CD4-positive, alpha-beta memory T cell (primary cell): ENCODE measurements around the gene PHLDB3. TPM values are rescaled to one million over a fixed set of nuclear protein-coding genes. Genes with fewer than 3 reads are reported as not detected.

Source experiments
- CTCF ChIA-PET: fragments of 350-600 bp; sonication (Branson Sonifier 250); formaldehyde crosslinking; loops from one replicate; lab custom pipeline; 2021; ENCODE audit warnings: inconsistent platforms; ENCODE audit not compliant: partially characterized antibody; lab: Charles Lee
- POLR2A ChIA-PET: fragments of 350-600 bp; sonication (Branson Sonifier 250); formaldehyde crosslinking; loops from one replicate; lab custom pipeline; 2021; ENCODE audit not compliant: partially characterized antibody; lab: Charles Lee
- DNase-seq, 5 donors: peaks; one replicate each; pipeline versions ENCODE4 v3.0.0 to v3.0.0-alpha.2; 2020 to 2022; ENCODE audit warnings: mixed read lengths in 1 of 5
- H3K27ac ChIP-seq: one replicate; pipeline ENCODE4 v1.7.0; 2013; ENCODE audit warnings: low read depth, low read length
- H3K27me3 ChIP-seq: 2 replicates; pipeline ENCODE4 v1.7.0; 2013; ENCODE audit warnings: mild to moderate bottlenecking, low read length, moderate library complexity; ENCODE audit not compliant: insufficient read depth
- H3K36me3 ChIP-seq: 2 replicates; pipeline ENCODE4 v1.7.0; 2013; ENCODE audit warnings: mild to moderate bottlenecking, low read length, moderate library complexity; ENCODE audit not compliant: insufficient read depth
- H3K4me1 ChIP-seq: 2 replicates; pipeline ENCODE4 v1.7.0; 2013; ENCODE audit warnings: mild to moderate bottlenecking, low read length, moderate library complexity; ENCODE audit not compliant: insufficient read depth
- H3K4me3 ChIP-seq, 2 donors: one replicate each; pipeline ENCODE4 v1.7.0; 2013; ENCODE audit warnings: low read length in 2 of 2, mild to moderate bottlenecking in 1 of 2
- H3K9me3 ChIP-seq, 2 donors: one replicate each; pipeline ENCODE4 v1.7.0; 2013; ENCODE audit warnings: low read length in 2 of 2, control low read depth in 1 of 2; ENCODE audit not compliant: control insufficient read depth in 1 of 2
- H3K27ac Mint-ChIP-seq, 7 donors: one replicate each; pipeline ENCODE4 v1.8.0; 2020 to 2021; ENCODE audit warnings: mixed read lengths in 7 of 7, mild to moderate bottlenecking in 6 of 7, inconsistent platforms in 3 of 7, moderate library complexity in 3 of 7
- H3K27me3 Mint-ChIP-seq, 2 donors: one replicate each; pipeline ENCODE4 v1.8.0; 2020 to 2021; ENCODE audit warnings: mixed read lengths in 2 of 2
- H3K36me3 Mint-ChIP-seq, 2 donors: one replicate each; pipeline ENCODE4 v1.8.0; 2020 to 2021; ENCODE audit warnings: mixed read lengths in 2 of 2, inconsistent platforms in 1 of 2, mild to moderate bottlenecking in 1 of 2
- H3K4me1 Mint-ChIP-seq, 4 donors: one replicate each; pipeline ENCODE4 v1.8.0; 2020 to 2021; ENCODE audit warnings: mixed read lengths in 4 of 4, mild to moderate bottlenecking in 1 of 4
- H3K4me3 Mint-ChIP-seq, 8 donors: one replicate each; pipeline ENCODE4 v1.8.0; 2020 to 2021; ENCODE audit warnings: mixed read lengths in 8 of 8, mild to moderate bottlenecking in 7 of 8, moderate library complexity in 6 of 8, inconsistent platforms in 3 of 8
- H3K9me3 Mint-ChIP-seq, 8 donors: one replicate each; pipeline ENCODE4 v1.8.0; 2020 to 2021; ENCODE audit warnings: mixed read lengths in 8 of 8, mild to moderate bottlenecking in 5 of 8, inconsistent platforms in 3 of 8, moderate library complexity in 1 of 8
- intact Hi-C: fragments of 100-400 bp; cut with micrococcal nuclease; formaldehyde crosslinking; loops from one replicate; pipeline ENCODE4 v1.15.1; 2023
- polyA plus RNA-seq, 2 donors: library from polyadenylated mRNA; unstranded; fragments of 300-500 nt; fragmentation: Illumina TruSeq; gene quantifications; one replicate each; pipeline ENCODE4 v1.2.3, GENCODE V29; 2021
- total RNA-seq, 2 experiments: library from RNA; stranded (reverse); gene quantifications; one replicate each; pipeline ENCODE4 v1.2.3, GENCODE V29; 2021

The PHLDB3 gene
- total and polyA plus RNA-seq, 4 experiments from 2014 or later, result 1.3 to 47.3 (median 21.2) TPM

DNA sequence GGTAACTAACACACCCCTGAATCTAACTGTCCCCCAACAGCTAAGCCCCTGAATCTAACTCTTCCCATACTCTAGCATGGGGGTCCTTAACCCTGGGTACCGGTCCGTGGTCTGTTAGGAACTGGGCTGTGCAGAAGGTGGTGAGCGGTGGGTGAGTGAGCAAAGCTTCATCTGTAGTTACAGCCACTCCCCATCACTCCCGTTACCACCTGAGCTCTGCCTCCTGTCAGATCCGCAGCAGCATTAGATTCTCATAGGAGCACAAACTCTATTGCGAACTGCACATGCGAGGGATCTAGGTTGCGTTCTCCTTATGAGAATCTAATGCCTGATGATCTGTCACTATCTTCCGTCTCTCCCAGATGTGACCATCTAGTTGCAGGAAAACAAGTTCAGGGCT, 6.2 kb upstream of the PHLDB3 start:
- intact Hi-C loops, result no loop called here
- peaks cover 24% of the 10 kb centered on the region for H3K36me3 ChIP-seq
- H3K36me3 Mint-ChIP-seq, result peaks cover 21 to 40% of the 10 kb centered on the region in 2 donors
- H3K9me3 ChIP-seq, result no peaks in the 10 kb centered on the region
- H3K27ac Mint-ChIP-seq, result peak overlapping the region in 1 of 7 donors; percentile 68
- peaks cover 4% of the 10 kb centered on the region for H3K4me1 ChIP-seq
- no peak overlapping the region for H3K4me3 ChIP-seq
- no peak overlapping the region for H3K4me3 Mint-ChIP-seq
- ChIA-PET POLR2A (interaction anchor here (1.7 kb wide), 1 partner anchor 47 kb away, joined by 6 read pairs; no protein-coding TSS in a partner anchor), CTCF (interaction anchor here (0.5 to 2.3 kb wide), 5 partner anchors 9 to 70 kb away, joined by 4 to 11 read pairs (median 4); no protein-coding TSS in a partner anchor)
- H3K27me3 ChIP-seq, result no peaks in the 10 kb centered on the region
- no peak overlapping the region for H3K27ac ChIP-seq
- peaks cover 4 to 9% (median 5%) of the 10 kb centered on the region in 4 donors for H3K4me1 Mint-ChIP-seq
- H3K9me3 Mint-ChIP-seq, result peaks cover 0 to 2% (median 0%) of the 10 kb centered on the region in 8 donors
- H3K27me3 Mint-ChIP-seq, result no peaks in the 10 kb centered on the region
- no peak for DNase-seq

DNA sequence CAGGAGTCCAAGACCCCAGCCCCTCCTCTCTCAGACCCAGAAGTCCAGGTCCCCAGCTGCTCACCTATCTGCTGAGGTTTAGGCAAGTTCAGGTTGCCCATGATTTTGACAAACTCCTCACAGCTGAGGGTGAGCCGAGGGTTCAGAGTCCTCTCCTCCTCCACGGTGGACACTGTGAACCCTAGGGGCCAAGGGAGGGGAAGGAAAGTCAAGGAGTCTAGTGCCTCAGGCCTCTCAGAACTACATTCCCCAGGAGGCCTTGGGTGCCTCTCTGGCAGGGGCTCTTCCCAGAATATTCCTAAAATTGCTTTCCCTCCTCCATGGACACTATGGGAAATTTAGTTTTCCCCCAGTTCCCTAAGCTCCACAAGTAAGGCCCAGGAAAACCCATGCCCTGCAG, 3.3 kb upstream of the PHLDB3 start:
- H3K4me1 Mint-ChIP-seq, result peaks cover 15 to 33% (median 23%) of the 10 kb centered on the region in 4 donors
- no peak for DNase-seq
- no peaks in the 10 kb centered on the region for H3K27me3 Mint-ChIP-seq
- H3K36me3 Mint-ChIP-seq, result peaks cover 24 to 53% of the 10 kb centered on the region in 2 donors
- H3K36me3 ChIP-seq, result peaks cover 24% of the 10 kb centered on the region
- H3K4me1 ChIP-seq, result peaks cover 20% of the 10 kb centered on the region
- H3K4me3 Mint-ChIP-seq, result no peak overlapping the region
- H3K27ac Mint-ChIP-seq, result peak overlapping the region in 6 of 7 donors; percentile 61 to 90 (median 74)
- H3K9me3 ChIP-seq, result no peaks in the 10 kb centered on the region
- H3K9me3 Mint-ChIP-seq, result peaks cover 0 to 2% (median 0%) of the 10 kb centered on the region in 8 donors
- no peak overlapping the region for H3K4me3 ChIP-seq
- no peaks in the 10 kb centered on the region for H3K27me3 ChIP-seq
- intact Hi-C loops, result no loop called here
- ChIA-PET POLR2A (interaction anchor here (1.1 to 1.4 kb wide), 2 partner anchors 25 to 45 kb away, joined by 4 to 5 read pairs; partner anchors contain the start of gene ZNF575), CTCF (interaction anchor here (0.7 to 1.6 kb wide), 3 partner anchors 12 to 61 kb away, joined by 5 read pairs; no protein-coding TSS in a partner anchor)
- H3K27ac ChIP-seq, result no peak overlapping the region

DNA sequence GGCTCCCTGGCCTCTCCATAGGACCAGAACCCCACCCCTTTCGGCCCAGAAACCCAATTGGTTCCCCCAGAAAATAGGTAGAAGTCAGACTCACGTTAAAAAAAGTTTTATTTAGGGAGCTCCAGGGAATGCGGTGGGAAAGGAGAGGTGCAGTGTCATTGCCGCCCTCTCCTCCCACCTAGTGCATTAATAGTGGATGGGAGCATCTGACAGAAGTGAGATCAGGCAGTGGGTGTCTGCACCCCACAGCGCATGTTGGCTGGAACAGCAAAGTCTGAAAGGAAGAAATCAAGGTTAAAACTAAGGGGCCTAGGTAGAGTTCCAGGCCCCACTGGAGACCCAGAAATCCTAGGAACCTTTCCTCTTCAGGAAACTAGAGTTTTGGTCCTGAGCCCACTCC, 2.1 kb upstream of the PHLDB3 start:
- Mint-ChIP-seq H3K9me3 (peaks cover 0 to 2% (median 0%) of the 10 kb centered on the region in 8 donors), H3K27me3 (no peaks in the 10 kb centered on the region), H3K27ac (peak overlapping the region; percentile 50 to 98 (median 67)), H3K4me1 (peaks cover 17 to 43% (median 29%) of the 10 kb centered on the region in 4 donors), H3K36me3 (peaks cover 26 to 46% of the 10 kb centered on the region in 2 donors), H3K4me3 (peak overlapping the region in 1 of 8 donors; percentile 10)
- ChIA-PET CTCF (interaction anchor here (0.6 to 3.9 kb wide), 3 partner anchors 13 to 60 kb away, joined by 3 to 34 read pairs (median 25); no protein-coding TSS in a partner anchor), POLR2A (interaction anchor here (4.7 kb wide), 1 partner anchor 42 kb away, joined by 107 read pairs; the partner anchor contains the start of gene LYPD3)
- H3K4me1 ChIP-seq, result peaks cover 22% of the 10 kb centered on the region
- H3K36me3 ChIP-seq, result peaks cover 24% of the 10 kb centered on the region
- no peaks in the 10 kb centered on the region for H3K27me3 ChIP-seq
- no peak for DNase-seq
- no peak overlapping the region for H3K4me3 ChIP-seq
- intact Hi-C loops, result no loop called here
- H3K27ac ChIP-seq, result no peak overlapping the region
- no peaks in the 10 kb centered on the region for H3K9me3 ChIP-seq

DNA sequence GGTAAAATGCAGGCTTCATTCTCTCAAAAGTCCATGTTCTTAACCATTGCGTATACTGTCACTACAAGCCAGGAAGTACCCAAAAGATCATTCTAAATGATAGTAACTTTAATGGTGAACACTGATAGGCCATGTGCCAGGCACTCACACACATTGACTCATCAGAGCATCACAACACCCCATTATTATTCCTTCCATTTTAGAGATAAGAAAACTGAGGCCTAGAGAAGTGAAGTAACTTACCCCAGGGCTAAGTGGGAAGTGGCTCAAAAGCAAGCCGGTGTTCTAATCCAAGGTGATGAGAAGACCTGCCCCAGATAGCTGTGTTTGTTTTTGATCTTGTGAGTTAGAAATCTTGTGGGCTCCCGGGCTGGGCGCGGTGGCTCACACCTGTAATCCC, 1.4 kb upstream of the PHLDB3 start:
- H3K27me3 ChIP-seq, result no peaks in the 10 kb centered on the region
- H3K4me3 ChIP-seq, result no peak overlapping the region
- Mint-ChIP-seq H3K4me1 (peaks cover 17 to 45% (median 30%) of the 10 kb centered on the region in 4 donors), H3K27ac (peak overlapping the region; percentile 85 to 98 (median 91)), H3K9me3 (peaks cover 0 to 2% (median 0%) of the 10 kb centered on the region in 8 donors), H3K27me3 (no peaks in the 10 kb centered on the region), H3K36me3 (peaks cover 23 to 40% of the 10 kb centered on the region in 2 donors), H3K4me3 (peak overlapping the region in 7 of 8 donors; percentile 29 to 77 (median 54))
- H3K27ac ChIP-seq, result peak overlapping the region; percentile 89
- DNase-seq, result no peak
- intact Hi-C loops, result loop anchor here (2.0 kb wide), 2 partner anchors 13 to 27 kb away; partner anchors contain the start of gene ZNF575
- ChIA-PET POLR2A (interaction anchor here (2.4 to 4.7 kb wide), 4 partner anchors 41 to 66 kb away, joined by 10 to 107 read pairs (median 20); partner anchors contain the start of gene LYPD3), CTCF (interaction anchor here (0.6 to 3.9 kb wide), 4 partner anchors 13 to 88 kb away, joined by 3 to 34 read pairs (median 16); no protein-coding TSS in a partner anchor)
- H3K4me1 ChIP-seq, result peaks cover 22% of the 10 kb centered on the region
- H3K9me3 ChIP-seq, result no peaks in the 10 kb centered on the region
- peaks cover 19% of the 10 kb centered on the region for H3K36me3 ChIP-seq

DNA sequence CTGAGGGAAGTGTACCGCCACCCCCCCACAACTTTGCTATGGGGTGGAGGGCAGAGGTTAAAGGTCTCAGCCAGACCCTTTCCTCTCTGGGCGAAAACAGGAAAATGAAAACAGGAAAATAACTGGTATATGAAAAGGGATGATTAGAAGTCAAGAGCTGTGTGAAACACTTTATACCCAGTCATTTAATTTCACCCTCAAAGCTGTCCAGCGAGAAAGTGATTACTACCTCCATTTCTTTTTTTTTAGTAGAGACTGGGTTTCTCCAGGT, 575 bp upstream of the PHLDB3 start:
- POLR2A ChIA-PET, result interaction anchor here (0.7 to 4.7 kb wide), 21 partner anchors 10 to 163 kb away, joined by 3 to 107 read pairs (median 8); partner anchors contain the start of genes LYPD3 and ZNF575
- CTCF ChIA-PET, result interaction anchor here (0.6 to 3.9 kb wide), 9 partner anchors 8 to 114 kb away, joined by 3 to 34 read pairs (median 5); partner anchors contain the start of gene LYPD3
- no peak overlapping the region for H3K4me3 ChIP-seq
- H3K9me3 Mint-ChIP-seq, result peaks cover 0 to 2% (median 0%) of the 10 kb centered on the region in 8 donors
- H3K27me3 ChIP-seq, result no peaks in the 10 kb centered on the region
- H3K36me3 Mint-ChIP-seq, result peaks cover 20 to 37% of the 10 kb centered on the region in 2 donors
- peak overlapping the region; percentile 89 for H3K27ac ChIP-seq
- intact Hi-C loops, result loop anchor here (2.0 kb wide), 2 partner anchors 14 to 28 kb away; partner anchors contain the start of gene ZNF575
- no peaks in the 10 kb centered on the region for H3K27me3 Mint-ChIP-seq
- H3K4me1 Mint-ChIP-seq, result peaks cover 17 to 47% (median 31%) of the 10 kb centered on the region in 4 donors
- DNase-seq, result no peak
- peaks cover 16% of the 10 kb centered on the region for H3K36me3 ChIP-seq
- no peaks in the 10 kb centered on the region for H3K9me3 ChIP-seq
- H3K4me1 ChIP-seq, result peaks cover 22% of the 10 kb centered on the region
- peak overlapping the region; percentile 4 to 74 (median 53) for H3K4me3 Mint-ChIP-seq
- peak overlapping the region; percentile 87 to 99 (median 93) for H3K27ac Mint-ChIP-seq

DNA sequence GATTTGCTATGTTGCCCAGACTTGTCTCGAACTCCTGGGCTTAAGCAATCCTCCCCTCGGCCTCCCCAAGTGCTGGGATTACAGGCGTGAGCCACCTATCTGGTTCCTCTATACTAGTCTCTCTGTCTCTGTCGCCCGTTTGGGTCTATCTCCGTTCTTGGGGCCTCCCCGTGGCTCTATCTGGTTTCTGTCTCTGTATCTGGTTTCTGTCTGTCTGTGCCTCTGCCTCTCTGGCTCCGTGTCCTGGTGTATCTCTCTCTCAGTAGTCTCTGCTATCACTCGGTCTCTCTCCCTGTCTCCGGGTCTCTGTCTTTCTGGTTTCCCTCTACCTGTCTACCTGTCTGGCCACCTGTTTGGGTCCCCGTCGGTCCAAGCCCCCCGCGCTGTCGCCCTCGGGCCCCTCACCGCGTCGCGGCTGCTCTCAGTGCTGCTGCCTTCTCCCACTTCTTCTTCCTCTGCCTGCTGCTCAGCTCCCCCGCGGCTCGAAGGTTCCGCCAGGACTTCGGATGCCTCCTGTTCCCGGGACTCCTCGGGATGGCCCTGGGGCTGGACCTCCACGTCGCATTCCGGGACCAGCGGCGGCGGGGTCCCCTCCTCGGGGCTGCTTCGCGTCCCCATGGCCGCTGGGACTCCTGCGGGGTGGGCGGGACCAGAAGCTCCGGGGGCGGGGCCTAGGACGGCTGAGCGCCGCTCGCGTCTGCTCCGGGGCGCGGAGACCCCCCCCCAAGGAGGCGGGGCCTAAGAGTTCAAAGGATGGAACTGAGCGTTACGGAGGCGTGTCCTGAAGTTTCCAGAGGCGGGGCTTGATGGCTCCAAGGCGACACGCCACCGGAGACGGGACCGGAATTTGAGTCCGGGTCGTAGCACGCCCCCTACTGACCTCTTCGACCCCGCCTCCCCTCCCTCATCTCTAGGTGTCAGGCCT, 783 bp downstream of the PHLDB3 start:
- Histone ChIP-seq H3K4me3 (peak overlapping the region; percentile 73 to 74), H3K9me3 (no peaks in the 10 kb centered on the region), H3K4me1 (peaks cover 22% of the 10 kb centered on the region), H3K27ac (peak overlapping the region; percentile 89), H3K36me3 (peaks cover 10% of the 10 kb centered on the region), H3K27me3 (no peaks in the 10 kb centered on the region)
- Mint-ChIP-seq H3K27me3 (no peaks in the 10 kb centered on the region), H3K4me1 (peaks cover 16 to 51% (median 34%) of the 10 kb centered on the region in 4 donors), H3K4me3 (peak overlapping the region; percentile 91 to 98 (median 94)), H3K9me3 (no peaks in the 10 kb centered on the region), H3K36me3 (peaks cover 19 to 34% of the 10 kb centered on the region in 2 donors), H3K27ac (peak overlapping the region; percentile 95 to 100 (median 98))
- DNase-seq, result peak; percentile 96 to 99 (median 97)
- ChIA-PET CTCF (interaction anchor here (0.6 to 3.9 kb wide), 12 partner anchors 9 to 90 kb away, joined by 3 to 34 read pairs (median 4); partner anchors contain the start of gene LYPD3), POLR2A (interaction anchor here (0.6 to 4.7 kb wide), 31 partner anchors 9 to 250 kb away, joined by 3 to 107 read pairs (median 5); partner anchors contain the start of genes IRGQ, LYPD3, SMG9 and ZNF575)
- intact Hi-C loops, result loop anchor here (1.0 to 2.0 kb wide), 6 partner anchors 15 to 72 kb away; partner anchors contain the start of genes PINLYP, XRCC1 and ZNF575
